SH-SY5Y (cell line): ENCODE data around the gene AGAP1.

Experiments used
- GATA2 ChIP-seq: IDR thresholded peaks from 2 replicates; pipeline ENCODE4 v1.6.1; 2011; ENCODE audit warnings: mild to moderate bottlenecking, low read depth, low read length
- GATA3 ChIP-seq: IDR thresholded peaks from 2 replicates; pipeline ENCODE4 v1.6.1; 2011; ENCODE audit warnings: low read depth, mild to moderate bottlenecking, low read length, moderate library complexity

DNA sequence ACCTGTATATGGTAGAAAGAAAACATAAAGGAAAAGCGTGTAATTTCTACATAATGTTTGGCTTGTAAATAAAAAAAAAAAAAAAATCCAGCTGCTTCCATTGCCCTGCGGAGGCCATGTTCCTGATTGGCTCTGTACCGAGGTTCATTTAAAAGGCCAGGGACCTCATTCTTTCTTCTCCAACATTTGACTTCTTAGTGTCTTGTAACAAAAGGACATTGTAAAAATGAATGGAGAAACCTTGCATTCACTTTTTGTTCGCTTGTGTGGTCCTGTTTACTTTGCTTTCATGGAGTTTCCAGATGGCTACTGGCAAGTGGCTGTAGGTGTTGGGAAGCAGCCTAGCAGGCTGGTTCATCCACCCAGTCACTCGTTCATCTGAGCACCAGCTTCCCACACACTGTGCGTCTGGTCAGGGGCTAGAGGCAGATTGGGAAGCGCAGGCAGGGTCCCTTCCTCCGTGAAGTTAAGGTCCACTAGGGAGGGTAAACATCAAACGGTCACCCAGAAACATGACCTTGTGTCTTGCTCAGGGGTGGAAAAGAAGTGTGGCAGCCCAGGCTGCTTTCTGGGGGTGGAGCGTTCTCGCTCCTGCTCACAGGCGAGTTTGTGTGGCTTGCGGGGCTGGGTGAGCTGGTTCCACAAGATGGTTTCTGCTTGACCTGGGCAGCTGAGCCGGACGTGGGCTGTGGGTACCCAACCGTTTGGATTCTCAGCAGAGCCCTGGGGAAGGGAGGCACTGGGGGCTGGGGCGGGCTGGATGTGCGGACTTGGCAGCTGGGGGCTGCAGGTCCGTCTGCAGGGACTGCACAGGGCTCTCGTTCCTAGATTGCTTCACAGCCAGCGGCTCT, 260.7 kb downstream of the AGAP1 start:
- TF ChIP-seq GATA2 (no peak), GATA3 (no peak)
